ENCODE results near the gene RIC1.
"Not testable (repeated sequence)": the region's sequence is repeated elsewhere in the genome, so short reads cannot be mapped to it uniquely, and the experiment has no call there.

GRCh38 chr9:5800378-5800777 is 171.5 kb downstream of the RIC1 start:
- not testable (repeated sequence) for TF ChIP-seq CTCF (conservative IDR thresholded peaks at IDR 0.05); ZFX (IDR thresholded peaks at IDR 0.05)
